Endometrium (tissue), 2 donors: Measurements from ENCODE around the gene G6PC3.

Experiments
- FAIRE-seq: peaks from 2 replicates; lab custom pipeline; 2012; peaks lifted over from hg19 to GRCh38; lab: Jason Lieb, UNC
- donor health status: control.
- donor health status: control.

G6PC3 gene

GRCh38 chr17:44061446-44061845 lies 9.1 kb upstream of the G6PC3 start:
- FAIRE-seq: no peak

GRCh38 chr17:44062871-44063270 lies 7.7 kb upstream of the G6PC3 start:
- FAIRE-seq: no peak

GRCh38 chr17:44063704-44064639 lies 6.6 kb upstream of the G6PC3 start:
- FAIRE-seq: no peak

GRCh38 chr17:44065668-44066203 lies 4.8 kb upstream of the G6PC3 start:
- FAIRE-seq: no peak

- FAIRE-seq: no peak
Measured at GRCh38 chr17:44066204-44066930, 4.2 kb upstream of the G6PC3 start, which contains the start of gene LSM12. Gene LSM12 (minus strand): TSS chr17:44066671. CDS start chr17:44066587, 84 bp downstream.

- no peak for FAIRE-seq
Measured at GRCh38 chr17:44067545-44067940, 3.0 kb upstream of the G6PC3 start.

- FAIRE-seq: no peak
Measured at GRCh38 chr17:44069974-44070454, 521 bp upstream of the G6PC3 start.

- FAIRE-seq: no peak
Measured at GRCh38 chr17:44071198-44071520, 624 bp downstream of the G6PC3 start.

GRCh38 chr17:44071772-44072171 lies 1.2 kb downstream of the G6PC3 start:
- no peak for FAIRE-seq

- no peak for FAIRE-seq
Measured at GRCh38 chr17:44074231-44074910, 3.8 kb downstream of the G6PC3 start.

- no peak for FAIRE-seq
Measured at GRCh38 chr17:44074911-44075285, 4.4 kb downstream of the G6PC3 start.

GRCh38 chr17:44075598-44076293 lies 5.2 kb downstream of the G6PC3 start:
- FAIRE-seq: no peak

GRCh38 chr17:44076716-44077594 lies 6.4 kb downstream of the G6PC3 start:
- no peak for FAIRE-seq

GRCh38 chr17:44077595-44077909 lies 7.0 kb downstream of the G6PC3 start:
- no peak for FAIRE-seq

GRCh38 chr17:44078412-44078811 lies 7.9 kb downstream of the G6PC3 start:
- no peak for FAIRE-seq

- no peak for FAIRE-seq
Measured at GRCh38 chr17:44079877-44080821, 9.6 kb downstream of the G6PC3 start.

GRCh38 chr17:44081681-44082080 lies 11.1 kb downstream of the G6PC3 start:
- FAIRE-seq: no peak

- no peak for FAIRE-seq
Measured at GRCh38 chr17:44082256-44082927, 11.9 kb downstream of the G6PC3 start.

GRCh38 chr17:44083250-44083849 lies 12.8 kb downstream of the G6PC3 start:
- FAIRE-seq: no peak
